Stomach (tissue), 4 donors: ENCODE measurements around the gene DGKD.

Experiments
- POLR2AphosphoS5 ChIP-seq, 3 donors: sonication (generic); formaldehyde crosslinking; IDR thresholded peaks; one replicate each; pipeline ENCODE4 v1.6.1; 2016; ENCODE audit warnings: antibody characterized with exemption in 3 of 3
- TF ChIP-seq, protein P1 (sequence below), 7 experiments: fragments of 450-650 bp in 4 of 7; fragments of 200-600 bp in 3 of 7; sonication (generic) in 3 of 7; IDR thresholded peaks; one replicate each; pipeline ENCODE4 v1.5.1; 2016 to 2019; ENCODE audit warnings: antibody characterized with exemption in 7 of 7, control low read depth in 2 of 7, mild to moderate bottlenecking in 1 of 7

DNA sequence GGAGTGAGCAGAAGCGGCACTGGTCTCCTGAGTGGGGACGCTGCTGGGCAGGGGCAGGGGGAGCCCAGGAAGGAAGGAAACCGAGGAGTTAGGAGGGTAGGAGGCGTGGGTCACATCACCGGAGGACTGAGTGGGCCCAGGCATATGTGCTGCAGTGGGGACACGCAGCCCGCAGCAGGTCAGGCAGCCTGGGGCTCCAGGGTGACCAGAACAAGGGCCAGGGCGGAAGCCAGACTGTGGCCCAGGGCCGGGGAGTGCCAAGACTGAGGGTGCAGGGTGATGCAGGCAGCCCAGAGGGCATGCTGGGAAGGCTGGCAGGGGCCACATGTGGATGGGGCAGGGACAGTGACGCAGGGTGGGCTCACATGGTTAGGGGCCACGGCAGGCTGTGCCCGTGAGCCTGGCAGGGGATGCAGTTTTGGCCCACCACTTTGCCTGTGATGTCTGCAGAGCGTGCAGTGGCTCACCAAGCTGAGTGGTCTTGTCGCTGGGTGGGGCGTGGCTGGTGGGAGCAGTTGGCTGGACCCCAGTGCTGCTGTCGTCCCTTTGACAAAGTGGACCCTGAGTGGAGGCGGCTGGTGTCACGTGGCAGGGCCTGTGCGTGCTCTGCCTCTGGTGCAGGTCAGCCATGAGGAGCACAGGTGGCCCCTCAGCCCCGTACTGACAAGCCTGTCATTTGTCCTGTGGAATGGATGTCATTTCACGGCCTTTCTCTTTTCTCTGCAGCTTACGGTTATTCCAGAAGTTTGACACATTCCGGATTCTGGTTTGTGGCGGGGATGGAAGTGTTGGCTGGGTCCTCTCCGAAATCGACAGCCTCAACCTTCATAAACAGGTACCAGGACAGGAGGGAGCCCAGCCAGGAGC, 87.1 kb downstream of the DGKD start:
- TF ChIP-seq POLR2AphosphoS5 (IDR thresholded peaks at IDR 0.05), result no peak
- TF ChIP-seq, protein P1, sequence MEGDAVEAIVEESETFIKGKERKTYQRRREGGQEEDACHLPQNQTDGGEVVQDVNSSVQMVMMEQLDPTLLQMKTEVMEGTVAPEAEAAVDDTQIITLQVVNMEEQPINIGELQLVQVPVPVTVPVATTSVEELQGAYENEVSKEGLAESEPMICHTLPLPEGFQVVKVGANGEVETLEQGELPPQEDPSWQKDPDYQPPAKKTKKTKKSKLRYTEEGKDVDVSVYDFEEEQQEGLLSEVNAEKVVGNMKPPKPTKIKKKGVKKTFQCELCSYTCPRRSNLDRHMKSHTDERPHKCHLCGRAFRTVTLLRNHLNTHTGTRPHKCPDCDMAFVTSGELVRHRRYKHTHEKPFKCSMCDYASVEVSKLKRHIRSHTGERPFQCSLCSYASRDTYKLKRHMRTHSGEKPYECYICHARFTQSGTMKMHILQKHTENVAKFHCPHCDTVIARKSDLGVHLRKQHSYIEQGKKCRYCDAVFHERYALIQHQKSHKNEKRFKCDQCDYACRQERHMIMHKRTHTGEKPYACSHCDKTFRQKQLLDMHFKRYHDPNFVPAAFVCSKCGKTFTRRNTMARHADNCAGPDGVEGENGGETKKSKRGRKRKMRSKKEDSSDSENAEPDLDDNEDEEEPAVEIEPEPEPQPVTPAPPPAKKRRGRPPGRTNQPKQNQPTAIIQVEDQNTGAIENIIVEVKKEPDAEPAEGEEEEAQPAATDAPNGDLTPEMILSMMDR (IDR thresholded peaks at IDR 0.05), result no peak
